Endothelial cell of umbilical vein (primary cell): ENCODE measurements around the gene MEGF11. TPM values are rescaled to one million over a fixed set of nuclear protein-coding genes. Genes with fewer than 3 reads are reported as not detected.

Source experiments
- BruUV-seq: library from RNA; stranded (reverse); fragments of 400-500 nt; replicated peaks from 2 replicates; lab custom pipeline; 2021; lab: Mats Ljungman, UMichigan
- CTCF ChIA-PET: fragments of 300-600, 350-600 bp; sonication (Branson Sonifier 250); formaldehyde crosslinking; loops from one replicate; lab custom pipeline; 2021; ENCODE audit warnings: antibody characterized with exemption, inconsistent platforms; lab: Charles Lee
- POLR2A ChIA-PET: fragments of 300-600, 350-600 bp; sonication (Branson Sonifier 250); formaldehyde crosslinking; loops from one replicate; lab custom pipeline; 2021; ENCODE audit warnings: antibody characterized with exemption, inconsistent platforms; lab: Charles Lee
- DNase-seq: peaks from one replicate; pipeline ENCODE4 v3.0.0-alpha.2; 2011; ENCODE audit warnings: low read depth, low spot score
- FAIRE-seq: peaks from 2 replicates; lab custom pipeline; 2011; peaks lifted over from hg19 to GRCh38; lab: Jason Lieb, UNC
- H2AFZ ChIP-seq: 2 replicates; pipeline ENCODE4 v1.6.0; 2012; ENCODE audit warnings: low read depth, low read length, control low read depth, inconsistent platforms
- H3K27ac ChIP-seq: 2 replicates; pipeline ENCODE4 v1.5.1; 2011; ENCODE audit warnings: low read depth, mild to moderate bottlenecking, control low read depth, low read length, moderate library complexity; ENCODE audit not compliant: insufficient read depth
- H3K27me3 ChIP-seq, 2 experiments: 2 replicates each; pipeline versions ENCODE4 v1.6.0 to v1.6.1; 2011; ENCODE audit warnings: low read length in 2 of 2, mixed read lengths in 1 of 2; ENCODE audit not compliant: control insufficient read depth in 2 of 2, insufficient read depth in 2 of 2
- H3K36me3 ChIP-seq, 2 experiments: 2 replicates in 1 of 2; 3 replicates in 1 of 2; pipeline ENCODE4 v1.5.1; 2011; ENCODE audit warnings: low read length in 2 of 2, mild to moderate bottlenecking in 1 of 2, moderate library complexity in 1 of 2; ENCODE audit not compliant: control insufficient read depth in 2 of 2, insufficient read depth in 2 of 2; ENCODE audit errors: extremely low read depth in 1 of 2
- H3K4me1 ChIP-seq: 3 replicates; pipeline ENCODE4 v1.5.1; 2011; ENCODE audit warnings: mild to moderate bottlenecking, low read length; ENCODE audit not compliant: control insufficient read depth, insufficient read depth; ENCODE audit errors: extremely low read depth
- H3K4me2 ChIP-seq: 2 replicates; pipeline ENCODE4 v1.6.1; 2011; ENCODE audit warnings: low read length, control low read depth, mixed read lengths; ENCODE audit not compliant: insufficient read depth
- H3K4me3 ChIP-seq, 3 experiments: fragments of 200-600 bp in 1 of 3; sonication (generic), shearing (Covaris generic) in 1 of 3; replicated peaks in 1 of 3; 2 replicates each; pipeline ENCODE4 v1.5.1; 2011 to 2016; ENCODE audit warnings: control low read depth in 3 of 3, low read length in 3 of 3, mild to moderate bottlenecking in 2 of 3, inconsistent platforms in 1 of 3, low read depth in 1 of 3, moderate library complexity in 1 of 3; ENCODE audit not compliant: insufficient read depth in 1 of 3
- H3K79me2 ChIP-seq: 2 replicates; pipeline ENCODE4 v1.6.0; 2012; ENCODE audit warnings: low read length, inconsistent platforms; ENCODE audit not compliant: control insufficient read depth, insufficient read depth
- H3K9ac ChIP-seq: replicated peaks from 2 replicates; pipeline ENCODE3; 2011; ENCODE audit warnings: low read length, control low read depth; ENCODE audit not compliant: insufficient read depth; ENCODE audit errors: extremely low read depth
- H3K9me1 ChIP-seq: replicated peaks from 3 replicates; pipeline ENCODE4 v1.6.0; 2011; ENCODE audit warnings: mild to moderate bottlenecking, low read length; ENCODE audit not compliant: control insufficient read depth, insufficient read depth; ENCODE audit errors: extremely low read depth
- H3K9me3 ChIP-seq: replicated peaks from 2 replicates; pipeline ENCODE4 v1.5.1; 2012; ENCODE audit warnings: low read length, inconsistent platforms; ENCODE audit not compliant: control insufficient read depth, insufficient read depth
- H4K20me1 ChIP-seq: replicated peaks from 2 replicates; pipeline ENCODE3; 2011; ENCODE audit warnings: mild to moderate bottlenecking, low read length; ENCODE audit not compliant: control insufficient read depth, insufficient read depth; ENCODE audit errors: extremely low read depth
- EZH2 ChIP-seq: IDR thresholded peaks from 2 replicates; pipeline ENCODE4 v1.6.1; 2012; ENCODE audit warnings: borderline replicate concordance, low read depth, mild to moderate bottlenecking, moderate library complexity, low read length, inconsistent platforms; ENCODE audit not compliant: severe bottlenecking
- FOS ChIP-seq: IDR thresholded peaks from 2 replicates; pipeline ENCODE4 v1.6.1; 2011; ENCODE audit warnings: mild to moderate bottlenecking, low read length, moderate library complexity, borderline replicate concordance; ENCODE audit not compliant: insufficient read depth
- GATA2 ChIP-seq: IDR thresholded peaks from 2 replicates; pipeline ENCODE4 v1.7.0; 2011; ENCODE audit warnings: low read depth, mild to moderate bottlenecking, moderate library complexity, mixed read lengths, low read length; ENCODE audit not compliant: insufficient read length, insufficient read depth
- JUN ChIP-seq: IDR thresholded peaks from 2 replicates; pipeline ENCODE4 v1.6.1; 2011; ENCODE audit warnings: borderline replicate concordance, low read depth; ENCODE audit not compliant: insufficient read length, insufficient read depth
- MYC ChIP-seq: IDR thresholded peaks from one replicate; pipeline ENCODE4 v1.6.1; 2011; ENCODE audit warnings: mild to moderate bottlenecking, low read depth, low read length
- POLR2A ChIP-seq: IDR thresholded peaks from 2 replicates; pipeline ENCODE4 v1.6.1; 2012; ENCODE audit warnings: low read depth, mild to moderate bottlenecking, control low read depth, low read length
- POLR2AphosphoS5 ChIP-seq: IDR thresholded peaks from 2 replicates; pipeline ENCODE4 v1.6.1; 2012; ENCODE audit warnings: low read depth, mild to moderate bottlenecking, control low read depth, low read length, moderate library complexity; ENCODE audit not compliant: insufficient read depth
- dilution Hi-C: fragments of 300-500 bp; cut with MboI; formaldehyde crosslinking; loops from one replicate; pipeline ENCODE4 v1.15.0; 2019; ENCODE audit warnings: low sequenced_read_pairs; ENCODE audit not compliant: extremely low pct_ligation_motif_present
- intact Hi-C: fragments of 100-400 bp; cut with micrococcal nuclease; formaldehyde crosslinking; loops from one replicate; pipeline ENCODE4 v1.10.0; 2022
- polyA plus RNA-seq, 4 experiments: library from polyadenylated mRNA; depleted of rRNA in 3 of 4; stranded (reverse) in 3 of 4; unstranded in 1 of 4; fragments of >200 nt; gene quantifications; 2 replicates each; pipeline versions ENCODE4 v1.2.1 to v1.2.3, GENCODE V29; 2011 to 2012; ENCODE audit warnings: missing spikeins in 1 of 4
- total RNA-seq: library from RNA; stranded (reverse); gene quantifications from 2 replicates; pipeline ENCODE4 v1.2.3, GENCODE V29; 2021
- TF ChIP-seq, protein P1 (sequence below): IDR thresholded peaks from 2 replicates; pipeline ENCODE4 v1.6.1; 2011; ENCODE audit not compliant: insufficient read depth, insufficient read length

MEGF11 gene
- total and polyA plus RNA-seq, 2 donors (not counting 3 experiments of a cell fraction or from before 2014, with no cell fraction given) = not detected

DNA sequence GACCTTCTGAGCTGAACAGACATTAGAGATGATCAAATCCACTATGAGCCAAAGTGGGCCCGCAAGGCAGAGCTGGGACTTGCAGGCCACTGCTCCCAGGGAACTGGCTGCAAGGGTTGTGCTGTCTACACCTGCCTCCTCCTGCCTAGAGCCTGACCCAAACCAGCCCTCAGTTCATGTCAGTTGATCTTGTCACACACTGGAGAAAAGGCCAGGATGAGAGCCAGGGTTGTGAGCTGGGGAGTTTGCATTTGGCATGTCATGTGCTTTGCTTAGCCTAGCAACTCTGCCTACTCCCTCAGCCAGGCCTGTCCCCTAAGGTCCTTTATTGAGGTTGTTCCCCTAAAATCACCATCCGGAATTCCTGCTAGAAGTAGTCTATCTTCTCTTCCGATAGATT lies 316.5 kb downstream of the MEGF11 start:
- Histone ChIP-seq H3K4me3 (no peak overlapping the region), H3K9ac (no peak overlapping the region), H3K9me1 (no peaks in the 10 kb centered on the region), H3K4me1 (peaks cover 16% of the 10 kb centered on the region), H4K20me1 (no peaks in the 10 kb centered on the region), H3K4me2 (no peak overlapping the region), H2AFZ (no peak overlapping the region), H3K36me3 (no peaks in the 10 kb centered on the region), H3K79me2 (no peaks in the 10 kb centered on the region), H3K27me3 (no peaks in the 10 kb centered on the region), H3K27ac (no peak overlapping the region), H3K9me3 (no peaks in the 10 kb centered on the region)
- no peak for TF ChIP-seq MYC
- no peak for TF ChIP-seq POLR2AphosphoS5
- TF ChIP-seq, protein P1, sequence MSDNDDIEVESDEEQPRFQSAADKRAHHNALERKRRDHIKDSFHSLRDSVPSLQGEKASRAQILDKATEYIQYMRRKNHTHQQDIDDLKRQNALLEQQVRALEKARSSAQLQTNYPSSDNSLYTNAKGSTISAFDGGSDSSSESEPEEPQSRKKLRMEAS = no peak
- no peak for TF ChIP-seq GATA2
- TF ChIP-seq JUN = no peak
- TF ChIP-seq EZH2 = no peak
- no peak for TF ChIP-seq POLR2A
- TF ChIP-seq FOS = no peak
- FAIRE-seq = no peak
- intact Hi-C loops = no loop called here
- DNase-seq = no peak
- ChIA-PET POLR2A (no interaction called here), CTCF (no interaction called here)
- dilution Hi-C loops = no loop called here
- BruUV-seq = no TSS peak

DNA sequence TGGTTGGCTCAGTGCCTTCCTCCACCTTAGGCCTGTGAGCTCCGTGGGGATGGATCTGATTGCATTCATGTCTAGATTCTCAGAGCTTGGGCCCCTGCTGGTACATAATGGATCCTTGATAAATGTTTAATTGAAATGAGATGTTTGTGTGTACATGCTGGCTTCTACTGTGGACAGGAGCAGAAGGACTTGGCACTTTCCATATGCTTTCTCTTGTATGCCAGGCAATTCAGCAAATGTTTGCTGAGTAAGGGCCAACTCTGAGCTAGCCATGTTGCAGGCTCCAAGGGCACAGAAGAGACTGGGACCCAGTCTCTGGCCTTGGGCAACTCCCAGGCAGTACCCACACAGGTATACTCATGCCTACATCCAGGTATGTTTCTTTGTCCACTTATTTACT lies 317.3 kb downstream of the MEGF11 start:
- H3K27me3 ChIP-seq = no peaks in the 10 kb centered on the region
- POLR2A ChIA-PET = no interaction called here
- TF ChIP-seq MYC (no peak), JUN (no peak), POLR2AphosphoS5 (no peak)

More for the DNA sequence above, 317.3 kb downstream of the MEGF11 start:
- Histone ChIP-seq H3K79me2 (no peaks in the 10 kb centered on the region), H2AFZ (no peak overlapping the region), H4K20me1 (no peaks in the 10 kb centered on the region), H3K4me3 (no peak overlapping the region), H3K9me1 (no peaks in the 10 kb centered on the region), H3K9me3 (no peaks in the 10 kb centered on the region), H3K9ac (no peak overlapping the region), H3K36me3 (no peaks in the 10 kb centered on the region), H3K4me1 (peaks cover 16% of the 10 kb centered on the region), H3K4me2 (no peak overlapping the region), H3K27ac (no peak overlapping the region)
- DNase-seq = no peak
- CTCF ChIA-PET = no interaction called here
- FAIRE-seq = no peak
- intact Hi-C loops = no loop called here
- dilution Hi-C loops = no loop called here
- no TSS peak for BruUV-seq
